SIG-M5 (cell line): ENCODE data around the gene WDR54.
A peak's percentile ranks its signal among the peaks of the same experiment; 100 is the strongest.
"Not testable (repeated sequence)": the region's sequence is repeated elsewhere in the genome, so short reads cannot be mapped to it uniquely, and the experiment has no call there.

Source experiments
- DNase-seq: peaks from one replicate; lab custom pipeline; 2025; lab: John Stamatoyannopoulos, UW

Gene WDR54

DNA sequence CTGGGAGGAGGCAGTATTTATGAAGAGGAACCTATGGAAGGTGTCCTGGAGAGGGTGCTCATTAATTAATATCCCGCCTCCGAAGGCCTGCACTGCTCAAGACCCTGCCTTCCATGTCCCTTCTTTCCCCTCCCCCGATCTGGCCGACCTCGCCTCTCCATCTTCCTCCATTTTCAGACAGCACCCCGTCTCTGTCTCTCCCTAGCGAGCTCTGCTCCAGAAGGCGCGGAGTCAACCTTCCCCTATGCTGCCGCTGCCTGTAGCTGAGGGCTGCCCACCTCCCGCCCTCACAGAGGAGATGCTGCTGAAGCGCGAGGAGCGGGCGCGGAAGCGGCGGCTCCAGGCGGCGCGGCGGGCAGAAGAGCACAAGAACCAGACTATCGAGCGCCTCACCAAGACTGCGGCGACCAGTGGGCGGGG is 35.6 kb downstream of the WDR54 start:
- no peak for DNase-seq

DNA sequence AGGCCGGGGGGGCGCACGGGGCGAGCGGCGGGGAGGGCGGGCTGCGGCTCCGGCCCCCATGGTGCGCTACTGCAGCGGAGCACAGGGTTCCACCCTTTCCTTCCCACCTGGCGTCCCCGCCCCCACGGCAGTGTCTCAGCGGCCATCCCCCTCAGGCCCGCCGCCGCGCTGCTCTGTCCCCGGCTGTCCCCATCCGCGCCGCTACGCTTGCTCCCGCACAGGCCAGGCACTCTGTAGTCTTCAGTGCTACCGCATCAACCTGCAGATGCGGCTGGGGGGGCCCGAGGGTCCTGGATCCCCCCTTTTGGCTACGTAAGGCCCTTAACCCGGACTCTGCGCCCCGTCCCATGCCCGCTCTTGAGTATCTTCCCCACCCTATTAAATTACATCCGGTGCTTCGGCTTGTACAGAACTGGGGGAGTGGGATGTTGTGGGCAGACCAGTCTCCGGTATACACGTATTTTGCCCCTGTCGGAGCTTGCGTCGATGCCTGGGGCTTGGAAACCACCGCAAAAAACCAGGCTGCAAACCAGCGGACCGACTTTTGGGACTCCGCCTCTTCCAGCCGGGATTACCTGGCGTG is 36.1 kb downstream of the WDR54 start:
- no peak for DNase-seq

DNA sequence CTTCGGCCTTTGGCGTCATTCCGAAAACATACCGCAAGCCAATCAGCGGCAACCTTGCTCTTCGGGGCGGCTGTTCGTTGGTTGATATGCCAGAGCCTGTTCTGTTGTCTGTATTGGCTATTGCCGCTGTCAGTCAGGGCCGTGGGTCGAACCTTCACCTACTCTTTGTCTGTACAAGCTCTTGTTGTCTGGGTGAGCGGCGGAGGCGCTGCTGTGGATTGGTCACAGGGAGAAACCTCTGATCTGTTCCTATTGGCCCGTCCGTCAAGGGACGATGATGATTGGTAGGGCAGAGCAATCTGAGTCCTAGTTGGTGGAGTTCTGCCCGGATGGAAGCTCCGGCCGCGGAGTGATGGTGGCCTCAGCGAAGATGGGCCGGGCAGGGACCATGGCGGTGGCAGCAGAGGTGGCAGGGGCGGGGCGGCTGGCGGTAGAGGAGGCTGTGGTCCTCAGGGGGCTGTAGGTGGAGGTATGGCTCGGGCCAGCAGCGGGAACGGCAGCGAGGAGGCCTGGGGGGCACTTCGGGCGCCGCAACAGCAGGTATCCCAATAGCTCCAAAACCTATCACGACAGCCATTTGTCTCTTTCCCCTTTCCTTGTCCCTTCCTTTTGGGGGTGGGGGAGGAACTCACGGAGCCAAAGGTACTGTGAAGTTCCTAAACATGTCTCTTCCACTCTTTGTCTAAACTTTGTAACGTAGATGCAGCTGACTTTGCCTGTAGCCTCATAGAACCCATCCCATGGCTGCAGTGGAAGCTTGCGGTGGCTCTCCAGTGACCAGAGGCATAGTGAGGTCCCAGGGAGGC is 36.8 kb downstream of the WDR54 start, which contains the start of gene WBP1:
WBP1 (plus strand) TSS at position 307 of the 806 bp plus-strand sequence; CDS start at position 472, 165 bp downstream.
- DNase-seq: peak; percentile 100

DNA sequence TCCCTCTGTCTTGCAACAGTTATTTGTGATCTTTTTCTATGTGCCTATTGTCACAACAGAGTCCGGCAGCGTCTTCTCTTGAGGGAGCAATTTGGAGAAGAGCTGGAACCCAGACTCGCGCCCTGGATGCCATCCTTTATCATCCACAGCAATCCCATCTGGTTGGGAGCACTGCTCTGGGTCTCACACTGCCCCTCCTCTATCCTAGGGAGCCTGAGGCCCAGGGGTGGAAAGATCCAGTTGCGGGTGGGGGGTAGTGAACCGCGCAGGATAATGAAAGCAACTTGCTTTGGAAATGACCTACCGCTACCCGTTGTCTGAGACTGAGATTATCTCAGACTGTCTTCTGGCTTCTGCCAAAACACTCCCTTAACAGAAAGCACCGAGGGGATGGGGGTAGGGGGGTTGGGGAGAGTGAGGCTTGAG is 37.4 kb downstream of the WDR54 start:
- no peak for DNase-seq

DNA sequence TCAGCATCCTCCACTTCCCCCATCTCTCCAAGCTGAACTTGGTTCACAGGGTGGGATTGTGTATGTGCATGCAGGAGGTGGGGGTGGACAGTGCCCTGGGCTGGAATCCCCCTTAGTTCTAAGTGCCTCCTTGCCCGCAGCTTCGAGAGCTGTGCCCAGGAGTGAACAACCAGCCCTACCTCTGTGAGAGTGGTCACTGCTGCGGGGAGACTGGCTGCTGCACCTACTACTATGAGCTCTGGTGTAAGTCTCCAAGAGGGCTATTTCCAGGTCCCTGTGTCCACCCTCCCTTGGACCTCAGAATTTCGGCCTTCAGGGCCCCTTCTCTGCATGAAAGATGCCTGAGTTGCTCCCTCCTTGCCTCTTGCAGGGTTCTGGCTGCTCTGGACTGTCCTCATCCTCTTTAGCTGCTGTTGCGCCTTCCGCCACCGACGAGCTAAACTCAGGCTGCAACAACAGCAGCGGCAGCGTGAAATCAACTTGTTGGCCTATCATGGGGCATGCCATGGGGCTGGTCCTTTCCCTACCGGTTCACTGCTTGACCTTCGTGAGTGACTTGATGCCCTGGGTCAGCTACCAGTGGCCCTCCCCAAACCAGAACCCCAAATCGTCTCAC is 38.1 kb downstream of the WDR54 start:
- DNase-seq: not testable (repeated sequence)

DNA sequence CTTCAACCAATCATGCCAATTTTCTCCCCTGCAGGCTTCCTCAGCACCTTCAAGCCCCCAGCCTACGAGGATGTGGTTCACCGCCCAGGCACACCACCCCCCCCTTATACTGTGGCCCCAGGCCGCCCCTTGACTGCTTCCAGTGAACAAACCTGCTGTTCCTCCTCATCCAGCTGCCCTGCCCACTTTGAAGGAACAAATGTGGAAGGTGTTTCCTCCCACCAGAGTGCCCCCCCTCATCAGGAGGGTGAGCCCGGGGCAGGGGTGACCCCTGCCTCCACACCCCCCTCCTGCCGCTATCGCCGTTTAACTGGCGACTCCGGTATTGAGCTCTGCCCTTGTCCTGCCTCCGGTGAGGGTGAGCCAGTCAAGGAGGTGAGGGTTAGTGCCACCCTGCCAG is 38.7 kb downstream of the WDR54 start:
- DNase-seq: not testable (repeated sequence)

DNA sequence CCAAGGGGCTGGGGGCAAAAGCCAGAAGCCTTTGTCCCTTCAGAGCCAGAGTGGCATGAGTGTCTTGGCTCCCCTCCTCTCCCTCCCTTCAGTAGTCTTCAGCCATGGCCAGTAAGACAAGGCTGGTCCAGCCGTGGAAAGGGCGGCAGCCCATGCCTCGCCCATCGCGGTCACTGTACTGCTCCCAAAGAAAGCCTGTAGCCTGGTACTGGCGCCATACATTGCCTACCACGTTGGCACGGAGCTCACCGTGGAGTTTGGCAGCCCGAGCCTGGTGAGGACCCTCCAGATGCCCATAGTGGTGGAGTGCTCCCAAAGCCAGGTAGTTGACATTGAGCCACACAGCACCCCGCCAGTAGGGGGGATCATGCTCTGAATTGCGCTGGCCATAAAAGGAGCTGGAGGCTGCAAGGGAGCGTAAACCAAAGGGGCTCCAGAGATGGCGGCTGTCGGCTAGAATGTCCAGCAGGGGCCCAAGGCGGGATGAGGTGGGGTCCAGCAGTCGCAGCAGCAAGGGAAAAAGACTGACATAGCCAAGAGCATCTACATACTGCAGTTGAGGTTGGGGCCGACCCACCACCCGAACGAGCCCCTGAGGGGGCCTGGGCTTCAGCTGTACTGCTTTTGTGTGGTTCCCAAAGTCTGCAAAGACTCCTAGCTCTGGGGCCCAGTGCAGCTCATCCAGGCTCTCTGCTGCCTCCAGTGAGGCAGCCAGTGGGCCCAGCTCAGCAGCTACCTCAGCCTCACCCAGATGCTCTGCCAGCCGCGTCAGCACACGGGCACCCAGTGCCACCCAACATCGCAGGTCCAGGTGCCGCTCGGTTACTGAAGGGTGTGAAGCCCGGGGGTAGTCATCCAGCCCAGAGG is 39.9 kb downstream of the WDR54 start:
- DNase-seq: no peak

DNA sequence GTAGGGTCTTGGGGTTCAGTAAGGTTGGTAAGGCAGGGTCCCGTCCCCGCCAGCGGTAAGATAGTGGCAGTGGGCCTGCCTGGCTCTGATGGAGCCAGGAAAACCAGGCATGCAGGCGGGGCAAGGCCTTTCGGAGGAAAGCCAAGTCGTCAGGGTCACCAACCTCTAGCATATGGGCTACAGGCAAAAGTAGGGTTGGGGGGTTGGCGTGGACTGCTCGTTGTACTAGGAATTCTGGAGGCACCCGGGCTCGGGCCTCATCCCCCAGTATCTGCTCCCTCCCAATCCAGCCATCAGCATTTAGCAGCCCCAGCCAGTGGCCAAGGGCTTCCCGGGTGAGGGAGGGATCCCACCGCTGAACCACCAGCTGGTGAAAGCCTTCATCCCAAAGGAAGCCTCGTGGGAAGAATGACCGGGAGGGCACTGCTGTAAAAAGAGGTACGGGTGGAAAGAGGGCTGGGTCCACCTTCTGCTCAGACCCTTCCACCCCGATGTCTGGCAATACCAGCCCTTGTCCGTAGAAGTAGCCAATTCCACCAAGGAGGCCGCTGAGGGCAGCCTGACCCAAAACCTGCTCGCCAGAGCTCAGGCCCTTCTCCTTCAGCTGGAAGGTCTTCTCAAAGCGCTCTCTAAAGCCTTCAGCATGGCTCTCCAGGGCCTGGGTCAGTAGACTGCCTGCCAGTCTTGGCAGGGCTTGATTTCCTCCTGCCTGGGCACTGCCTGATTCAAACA is 40.7 kb downstream of the WDR54 start:
- no peak for DNase-seq

DNA sequence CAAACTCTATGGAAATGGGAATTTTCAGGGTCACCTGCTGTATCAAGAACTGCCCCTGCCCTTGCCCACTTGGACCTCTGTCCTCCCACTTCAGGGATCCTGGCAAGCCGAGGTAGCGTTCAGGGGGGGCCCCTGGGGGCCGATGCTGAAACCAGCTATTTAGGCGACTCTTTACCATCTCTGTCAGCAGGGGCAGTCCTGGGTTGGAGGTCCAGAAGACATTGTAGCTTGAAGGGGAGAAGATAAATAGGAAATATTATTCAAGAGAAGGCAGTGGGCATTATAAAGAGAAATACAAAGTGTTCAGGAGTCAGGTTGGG is 41.2 kb downstream of the WDR54 start:
- no peak for DNase-seq

DNA sequence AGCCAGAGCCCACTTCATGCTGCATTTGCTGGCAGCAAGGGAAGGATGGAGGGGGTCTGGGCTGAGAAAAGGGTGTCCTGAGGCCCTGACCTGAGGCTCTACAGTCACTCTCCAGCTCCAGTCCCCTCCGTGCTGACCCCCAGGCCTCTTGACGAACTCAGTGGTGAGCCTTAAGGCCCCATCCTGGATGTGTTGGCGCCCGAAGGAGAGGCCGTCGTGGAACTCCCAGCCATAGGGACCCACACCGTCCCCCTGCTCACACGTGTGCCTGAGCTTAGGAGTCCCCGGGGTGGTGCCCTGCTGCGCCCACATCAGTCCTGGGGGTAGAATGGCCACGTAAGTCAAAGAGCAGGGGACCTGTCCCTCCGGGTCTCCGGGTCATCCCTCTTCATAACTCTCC is 42.9 kb downstream of the WDR54 start:
- no peak for DNase-seq

DNA sequence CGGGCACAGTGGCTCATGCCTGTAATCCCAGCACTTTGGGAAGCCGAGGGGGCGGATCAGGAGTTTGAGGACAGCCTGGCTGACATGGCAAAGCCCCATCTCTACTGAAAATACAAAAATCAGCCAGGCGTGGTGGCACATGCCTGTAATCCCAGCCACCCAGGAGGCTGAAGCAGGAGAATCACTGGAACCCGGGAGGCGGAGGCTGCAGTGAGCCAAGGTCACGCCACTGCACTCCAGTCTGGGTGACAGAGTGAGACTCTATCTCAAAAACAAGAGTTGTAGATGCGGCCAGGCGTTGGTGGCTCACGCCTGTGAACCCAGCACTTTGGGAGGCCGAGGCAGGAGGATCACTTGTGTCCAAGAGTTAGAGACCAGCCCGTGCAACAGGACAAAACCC is 49.2 kb downstream of the WDR54 start:
- DNase-seq: not testable (repeated sequence)

DNA sequence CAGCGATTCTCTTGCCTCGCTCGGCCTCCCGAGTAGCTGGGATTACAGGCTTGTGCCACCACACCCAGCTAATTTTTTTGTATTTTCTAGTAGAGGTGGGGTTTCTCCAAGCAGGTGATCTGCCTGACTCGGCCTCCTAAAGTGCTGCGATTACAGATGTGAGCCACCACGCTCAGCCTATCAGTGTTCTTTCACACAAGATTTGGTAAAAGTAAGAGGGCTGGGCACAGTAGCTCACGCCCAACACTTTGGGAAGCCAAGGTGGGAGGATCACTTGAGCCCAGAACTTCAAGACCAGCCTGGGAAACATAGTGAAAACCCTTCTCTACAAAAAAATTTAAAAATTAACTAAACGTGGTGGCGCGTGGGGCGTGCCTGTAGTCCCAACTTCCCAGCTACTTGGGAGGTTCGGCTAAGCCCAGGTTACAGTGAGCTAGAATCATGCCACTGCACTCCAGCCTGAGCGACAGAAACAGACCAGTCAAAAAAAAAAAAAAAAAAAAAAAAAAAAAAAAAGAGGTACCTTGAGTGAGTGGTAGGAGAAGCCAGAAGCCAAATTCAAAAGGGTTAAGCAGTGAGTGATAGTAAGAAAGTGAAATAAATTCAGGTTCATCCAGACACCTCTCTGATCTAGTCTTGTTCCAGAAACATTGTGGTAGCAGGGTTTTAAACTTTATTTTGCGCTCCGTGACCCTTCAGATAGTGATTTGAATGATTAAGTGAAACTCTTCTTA is 50.0 kb downstream of the WDR54 start:
- DNase-seq: no peak

DNA sequence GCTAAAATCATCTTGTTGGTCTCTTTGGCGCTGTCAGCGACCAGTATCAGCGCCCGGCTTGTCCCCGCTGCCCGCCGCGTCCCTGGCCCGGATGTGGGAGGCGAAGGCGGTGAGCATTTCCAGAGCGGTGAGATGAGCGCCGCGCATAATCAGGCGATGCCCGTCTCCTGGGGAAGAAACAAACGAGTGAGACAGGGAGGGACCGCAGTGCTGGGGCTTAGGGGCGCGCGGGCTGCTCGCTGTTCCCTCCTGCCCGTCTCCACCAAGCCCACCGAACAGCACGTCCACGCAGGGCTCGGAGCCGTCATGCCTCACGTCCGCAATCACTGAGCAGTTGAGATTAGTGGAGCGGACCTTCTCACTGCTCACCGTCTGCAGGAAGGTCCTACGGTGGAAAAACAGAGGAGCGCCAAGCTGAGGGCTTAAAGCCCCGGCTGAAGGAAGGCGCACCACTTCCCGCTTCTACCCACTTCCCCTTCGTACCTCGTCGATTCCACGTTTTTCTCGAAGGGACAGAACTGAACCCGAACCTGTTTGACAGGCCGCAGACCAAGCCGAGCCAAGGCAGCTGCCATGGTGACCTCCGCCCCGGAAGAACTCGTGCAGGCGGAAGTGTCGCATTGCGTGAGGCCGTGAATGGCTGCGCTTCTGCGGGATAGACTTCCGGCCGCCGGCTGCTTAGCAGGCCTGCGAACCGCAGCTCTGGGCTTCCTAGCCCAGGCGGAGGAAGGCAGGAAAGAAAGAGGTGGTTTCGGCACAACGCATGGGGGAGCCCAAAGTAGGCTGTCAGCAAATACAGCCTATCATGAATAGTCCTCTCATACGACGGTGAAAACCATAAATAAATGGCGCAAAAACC is 50.8 kb downstream of the WDR54 start, which contains the start of gene MRPL53:
MRPL53 (minus strand) TSS at position 595 of the 859 bp plus-strand sequence; CDS start at position 575, 20 bp downstream.
- peak; percentile 69 for DNase-seq

DNA sequence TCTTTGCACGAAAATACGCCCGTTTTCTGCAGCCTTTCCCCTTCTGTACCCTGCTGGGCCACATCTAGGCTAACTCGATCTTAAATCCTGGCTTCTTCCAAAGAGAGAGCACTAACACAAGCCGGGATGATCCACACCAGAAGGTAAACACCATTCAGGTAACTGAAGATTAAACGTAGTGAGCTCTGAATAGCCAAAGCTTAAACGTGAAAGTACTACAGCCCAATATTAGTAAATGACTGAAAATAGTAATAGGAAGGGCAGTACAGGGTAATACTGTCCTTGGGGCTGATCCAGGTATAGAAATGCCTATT is 51.4 kb downstream of the WDR54 start:
- no peak for DNase-seq

DNA sequence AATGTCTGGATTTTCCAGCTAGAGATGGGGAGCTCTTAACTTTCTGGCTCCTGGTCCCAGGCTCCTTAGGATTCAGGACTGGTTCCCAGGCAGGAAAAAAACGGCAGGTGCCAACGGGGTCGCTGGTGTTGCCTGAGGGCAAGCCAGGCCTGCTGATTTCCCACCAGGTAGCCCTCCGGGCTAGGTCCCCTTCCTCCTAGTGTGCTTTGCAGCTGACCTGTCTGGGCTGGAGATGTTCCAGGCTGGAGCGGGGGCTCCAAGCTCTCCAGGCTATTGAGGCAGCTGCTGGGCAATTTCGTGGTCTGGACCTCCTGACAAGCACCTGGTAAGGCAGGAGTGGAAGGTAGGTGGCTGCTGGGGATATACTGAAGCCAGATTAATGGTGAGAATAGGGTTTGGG is 53.0 kb downstream of the WDR54 start:
- DNase-seq: no peak

DNA sequence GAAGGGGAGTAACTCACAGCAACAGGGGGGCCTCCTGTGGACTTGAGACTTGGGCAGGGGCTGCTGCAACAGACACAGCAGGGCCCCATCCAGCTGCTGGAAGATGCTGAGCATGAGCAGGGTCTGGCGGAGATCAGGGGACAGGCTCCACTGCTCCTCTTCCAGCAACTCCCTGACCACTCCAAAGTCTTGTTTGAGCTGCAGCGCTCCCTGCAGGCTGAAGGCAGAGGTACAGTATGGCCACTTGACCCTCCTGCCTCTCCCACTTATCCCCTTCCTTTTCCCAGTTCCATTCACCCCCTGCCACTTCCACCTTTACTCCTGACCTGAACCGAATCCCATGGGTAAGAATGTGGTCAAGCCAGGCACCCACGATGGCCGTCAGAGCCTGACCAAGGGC is 53.4 kb downstream of the WDR54 start:
- DNase-seq: no peak
